Prostate gland (tissue), 2 donors: ENCODE measurements around the gene RGS14.

Experiments
- CTCF ChIP-seq, 4 experiments: fragments of 200-600 bp in 2 of 4; fragments of 450-650 bp in 2 of 4; sonication (generic) in 2 of 4; IDR thresholded peaks; 1 replicate in 3 of 4; 2 replicates in 1 of 4; pipeline ENCODE4 v1.5.1; 2016 to 2019; ENCODE audit warnings: antibody characterized with exemption in 4 of 4, mild to moderate bottlenecking in 2 of 4, moderate library complexity in 2 of 4
- POLR2A ChIP-seq: fragments of 450-650 bp; IDR thresholded peaks from one replicate; pipeline ENCODE4 v1.6.1; 2016; ENCODE audit warnings: antibody characterized with exemption, mild to moderate bottlenecking
- POLR2AphosphoS5 ChIP-seq: sonication (generic); formaldehyde crosslinking; IDR thresholded peaks from one replicate; pipeline ENCODE4 v1.6.1; 2017; ENCODE audit warnings: antibody characterized with exemption

- TF ChIP-seq CTCF (IDR thresholded peaks at IDR 0.05), result no peak
- TF ChIP-seq POLR2AphosphoS5, result no peak
- TF ChIP-seq POLR2A, result no peak
Observed at GRCh38 chr5:177393206-177393765, 35.6 kb downstream of the RGS14 start.
